ENCODE measurements around the gene CACNB1. TPM values are rescaled to one million over a fixed set of nuclear protein-coding genes. Genes with fewer than 3 reads are reported as not detected.

The CACNB1 gene
- 5.1 TPM for total RNA-seq
- long read RNA-seq, partial matches to known transcripts, result 2 of 4 reads
- long read RNA-seq, other reads (novel, unspliced or antisense), result 1 of 4 reads

- DNase-seq (ENCODE audit: low spot score), result no peak
Measured at GRCh38 chr17:39197380-39198185, at the start of gene CACNB1. Gene CACNB1, minus strand, starts transcription at chr17:39197669. Its CDS starts 174 bp downstream, at chr17:39197495.

GRCh38 chr17:39246274-39246673 lies 48.8 kb upstream of the CACNB1 start:
- DNase-seq (ENCODE audit: low spot score), result peak; percentile 35

GRCh38 chr17:39244600-39245570 lies 47.4 kb upstream of the CACNB1 start:
- DNase-seq (ENCODE audit: low spot score), result peak; percentile 93

GRCh38 chr17:39244016-39244599 lies 46.6 kb upstream of the CACNB1 start:
- peak; percentile 74 for DNase-seq (ENCODE audit: low spot score)

GRCh38 chr17:39243155-39243554 lies 45.7 kb upstream of the CACNB1 start:
- peak; percentile 62 for DNase-seq (ENCODE audit: low spot score)

- peak; percentile 43 for DNase-seq (ENCODE audit: low spot score)
Measured at GRCh38 chr17:39240631-39241030, 43.2 kb upstream of the CACNB1 start.

- peak; percentile 87 for DNase-seq (ENCODE audit: low spot score)
Measured at GRCh38 chr17:39239640-39240314, 42.3 kb upstream of the CACNB1 start.

- no peak for DNase-seq (ENCODE audit: low spot score)
Measured at GRCh38 chr17:39238311-39238972, 41.0 kb upstream of the CACNB1 start.

- DNase-seq (ENCODE audit: low spot score), result no peak
Measured at GRCh38 chr17:39237586-39237985, 40.1 kb upstream of the CACNB1 start.

GRCh38 chr17:39236981-39237441 lies 39.5 kb upstream of the CACNB1 start:
- DNase-seq (ENCODE audit: low spot score), result no peak

GRCh38 chr17:39236450-39236927 lies 39.0 kb upstream of the CACNB1 start:
- DNase-seq (ENCODE audit: low spot score), result no peak

- DNase-seq (ENCODE audit: low spot score), result no peak
Measured at GRCh38 chr17:39235555-39236449, 38.3 kb upstream of the CACNB1 start.

GRCh38 chr17:39231591-39232551 lies 34.4 kb upstream of the CACNB1 start:
- DNase-seq (ENCODE audit: low spot score), result no peak

- DNase-seq (ENCODE audit: low spot score), result no peak
Measured at GRCh38 chr17:39231091-39231561, 33.7 kb upstream of the CACNB1 start.

- no peak for DNase-seq (ENCODE audit: low spot score)
Measured at GRCh38 chr17:39230361-39230760, 32.9 kb upstream of the CACNB1 start.

- DNase-seq (ENCODE audit: low spot score), result no peak
Measured at GRCh38 chr17:39229274-39229913, 31.9 kb upstream of the CACNB1 start.

GRCh38 chr17:39227364-39227919 lies 30.0 kb upstream of the CACNB1 start:
- no peak for DNase-seq (ENCODE audit: low spot score)

Measured in mesenteric fat pad (tissue), 1 donor.